Stomach (tissue), 9 donors: Measurements from ENCODE around the gene ROS1. TPM values are rescaled to one million over a fixed set of nuclear protein-coding genes. Genes with fewer than 3 reads are reported as not detected.

Experiments
- DNase-seq, 2 donors: peaks; one replicate each; pipeline versions ENCODE4 v3.0.0 to v3.0.0-alpha.2; 2013 to 2019
- H3K27ac ChIP-seq, 5 donors: fragments of 200-600 bp in 4 of 5; sonication (generic) in 4 of 5; one replicate each; pipeline ENCODE4 v1.5.1; 2013 to 2019; ENCODE audit warnings: mild to moderate bottlenecking in 1 of 5, moderate library complexity in 1 of 5
- H3K27me3 ChIP-seq, 3 donors: fragments of 200-600 bp; sonication (generic); one replicate each; pipeline ENCODE4 v1.5.1; 2017 to 2019; ENCODE audit warnings: mixed run types in 1 of 3
- H3K36me3 ChIP-seq, 4 donors: fragments of 200-600 bp; sonication (generic); 1 replicate in 3 of 4; 2 replicates in 1 of 4; pipeline ENCODE4 v1.5.1; 2016 to 2019
- H3K4me1 ChIP-seq, 4 donors: fragments of 200-600 bp; sonication (generic); one replicate each; pipeline ENCODE4 v1.5.1; 2016 to 2019
- H3K4me3 ChIP-seq, 4 donors: fragments of 200-600 bp; sonication (generic) in 3 of 4; one replicate each; pipeline ENCODE4 v1.5.1; 2016 to 2019; ENCODE audit warnings: mild to moderate bottlenecking in 1 of 4
- H3K9me3 ChIP-seq, 4 donors: fragments of 200-600 bp; sonication (generic); one replicate each; pipeline ENCODE4 v1.5.1; 2016 to 2019
- EP300 ChIP-seq: sonication (generic); formaldehyde crosslinking; IDR thresholded peaks from one replicate; pipeline ENCODE4 v1.6.1; 2017; ENCODE audit warnings: antibody characterized with exemption
- POLR2A ChIP-seq, 4 donors: fragments of 450-650 bp; IDR thresholded peaks; one replicate each; pipeline ENCODE4 v1.6.1; 2016; ENCODE audit warnings: antibody characterized with exemption in 4 of 4, control low read depth in 2 of 4, mild to moderate bottlenecking in 1 of 4, moderate library complexity in 1 of 4
- POLR2AphosphoS5 ChIP-seq, 3 donors: sonication (generic); formaldehyde crosslinking; IDR thresholded peaks; one replicate each; pipeline ENCODE4 v1.6.1; 2016; ENCODE audit warnings: antibody characterized with exemption in 3 of 3
- WGBS, 5 donors: extraction: QIAGEN DNeasy Blood & Tissue Kit in 3 of 5; methylation state at CpG; one replicate each; pipeline versions ENCODE4 v1.1.5 to v1.1.7; 2013 to 2018; 5-methylcytosine and 5-hydroxymethylcytosine counted together
- intact Hi-C: fragments of 100-400 bp; cut with DNase I; formaldehyde crosslinking; loops from one replicate; pipeline ENCODE4 v1.15.1; 2023; ENCODE audit warnings: low total_unique reads
- polyA plus RNA-seq, 3 donors: library from polyadenylated mRNA; stranded (reverse); fragments of 200-250 nt; gene quantifications; one replicate each; pipeline ENCODE4 v1.2.3, GENCODE V29; 2013
- total RNA-seq, 5 donors: library from RNA; depleted of rRNA; stranded (reverse); fragments of >200 nt; gene quantifications; one replicate each; pipeline versions ENCODE4 v1.1.0 to v1.2.3, GENCODE V29; 2014 to 2016
- TF ChIP-seq, protein P1 (sequence below), 7 experiments: fragments of 450-650 bp in 4 of 7; fragments of 200-600 bp in 3 of 7; sonication (generic) in 3 of 7; IDR thresholded peaks; one replicate each; pipeline ENCODE4 v1.5.1; 2016 to 2019; ENCODE audit warnings: antibody characterized with exemption in 7 of 7, control low read depth in 2 of 7, mild to moderate bottlenecking in 1 of 7
- donor health status: healthy with polysubstance abuse.
- donor health status: Bipolar disorder and iron deficiency.
- donor health status: healthy.

Gene ROS1
- total and polyA plus RNA-seq, 8 donors, result 0.08 to 4.3 (median 2.1) TPM; not detected in 4

DNA sequence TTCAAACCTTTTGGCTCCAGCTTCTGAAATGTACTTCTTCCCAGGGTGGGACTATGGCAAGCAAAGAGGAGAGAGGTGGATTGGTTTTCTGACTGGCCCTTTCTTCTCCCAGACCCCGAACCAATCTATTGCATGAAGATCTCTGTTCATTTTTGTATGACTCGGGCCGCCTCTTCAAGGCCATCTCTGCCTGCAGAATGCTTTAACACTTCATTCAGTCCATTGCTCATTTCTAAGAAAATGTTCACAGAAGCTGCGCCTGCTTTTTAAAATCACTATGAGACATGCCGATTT is 158.7 kb downstream of the ROS1 start:
- Histone ChIP-seq H3K9me3 (peaks cover 0 to 10% (median 0%) of the 10 kb centered on the region in 4 donors), H3K27ac (no peak overlapping the region), H3K4me1 (peaks cover 30 to 44% (median 35%) of the 10 kb centered on the region in 4 donors), H3K36me3 (no peaks in the 10 kb centered on the region), H3K27me3 (peaks cover 24 to 100% (median 93%) of the 10 kb centered on the region in 3 donors), H3K4me3 (no peak overlapping the region)
- intact Hi-C loops, result no loop called here
- TF ChIP-seq POLR2A (IDR thresholded peaks at IDR 0.05) (no peak), EP300 (no peak), POLR2AphosphoS5 (IDR thresholded peaks at IDR 0.05) (no peak)
- TF ChIP-seq, protein P1, sequence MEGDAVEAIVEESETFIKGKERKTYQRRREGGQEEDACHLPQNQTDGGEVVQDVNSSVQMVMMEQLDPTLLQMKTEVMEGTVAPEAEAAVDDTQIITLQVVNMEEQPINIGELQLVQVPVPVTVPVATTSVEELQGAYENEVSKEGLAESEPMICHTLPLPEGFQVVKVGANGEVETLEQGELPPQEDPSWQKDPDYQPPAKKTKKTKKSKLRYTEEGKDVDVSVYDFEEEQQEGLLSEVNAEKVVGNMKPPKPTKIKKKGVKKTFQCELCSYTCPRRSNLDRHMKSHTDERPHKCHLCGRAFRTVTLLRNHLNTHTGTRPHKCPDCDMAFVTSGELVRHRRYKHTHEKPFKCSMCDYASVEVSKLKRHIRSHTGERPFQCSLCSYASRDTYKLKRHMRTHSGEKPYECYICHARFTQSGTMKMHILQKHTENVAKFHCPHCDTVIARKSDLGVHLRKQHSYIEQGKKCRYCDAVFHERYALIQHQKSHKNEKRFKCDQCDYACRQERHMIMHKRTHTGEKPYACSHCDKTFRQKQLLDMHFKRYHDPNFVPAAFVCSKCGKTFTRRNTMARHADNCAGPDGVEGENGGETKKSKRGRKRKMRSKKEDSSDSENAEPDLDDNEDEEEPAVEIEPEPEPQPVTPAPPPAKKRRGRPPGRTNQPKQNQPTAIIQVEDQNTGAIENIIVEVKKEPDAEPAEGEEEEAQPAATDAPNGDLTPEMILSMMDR (IDR thresholded peaks at IDR 0.05), result no peak
- DNase-seq, result no peak
- 17 to 24% (median 19%) methylated on average over 5 of the region's 5 CpGs for WGBS, 5 donors

DNA sequence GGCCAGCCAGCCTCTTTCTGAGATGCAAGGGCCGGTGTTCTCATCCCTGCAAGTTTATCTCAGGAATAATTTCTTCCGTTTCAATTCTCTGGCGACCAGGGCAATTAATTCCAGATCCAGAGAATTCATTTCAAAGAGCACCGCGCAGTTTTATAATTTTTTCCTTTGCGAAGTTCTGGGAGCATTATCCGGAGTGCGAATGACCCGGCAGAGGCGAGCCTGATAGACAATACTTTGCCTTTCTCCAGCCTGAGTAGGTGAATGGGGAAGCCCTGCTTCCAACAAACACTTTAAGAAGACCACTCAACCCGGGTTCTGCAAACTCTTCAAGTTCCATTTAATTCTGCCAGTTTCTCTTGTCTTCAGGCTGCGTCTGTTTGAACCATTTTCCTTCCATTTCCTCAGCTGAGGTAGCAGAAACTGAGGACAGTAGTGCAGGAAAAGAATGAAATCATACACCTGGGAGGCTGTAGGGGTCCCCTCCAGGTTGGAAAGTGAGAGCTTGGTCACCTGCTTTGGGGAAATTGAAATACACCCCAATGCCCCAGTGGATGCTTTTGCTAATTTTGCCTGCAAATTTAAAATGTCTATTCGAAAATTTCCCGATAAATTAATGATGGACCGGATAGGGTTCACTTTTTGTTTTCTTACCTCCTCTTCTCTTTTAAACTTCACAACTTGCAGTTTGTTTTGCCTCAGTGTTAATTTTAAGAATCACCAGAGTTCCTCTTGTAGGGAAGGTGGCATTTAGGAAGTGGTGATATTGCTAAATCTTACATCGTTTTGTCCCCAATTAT is 159.3 kb downstream of the ROS1 start:
- TF ChIP-seq, protein P1 (IDR thresholded peaks at IDR 0.05), result no peak
- no peak for TF ChIP-seq POLR2AphosphoS5 (IDR thresholded peaks at IDR 0.05)
- no peak for TF ChIP-seq EP300
- TF ChIP-seq POLR2A (IDR thresholded peaks at IDR 0.05), result no peak
- peaks cover 30 to 44% (median 35%) of the 10 kb centered on the region in 4 donors for H3K4me1 ChIP-seq
- intact Hi-C loops, result no loop called here
- H3K27me3 ChIP-seq, result peaks cover 24 to 100% (median 88%) of the 10 kb centered on the region in 3 donors
- peaks cover 0 to 10% (median 0%) of the 10 kb centered on the region in 4 donors for H3K9me3 ChIP-seq
- H3K4me3 ChIP-seq, result peak overlapping the region in 3 of 4 donors; percentile 40 to 58 (median 51)
- no peak overlapping the region for H3K27ac ChIP-seq
- no peaks in the 10 kb centered on the region for H3K36me3 ChIP-seq
- 10 to 14% (median 12%) methylated on average over 16 of the region's 16 CpGs for WGBS, 5 donors
- DNase-seq, result no peak

DNA sequence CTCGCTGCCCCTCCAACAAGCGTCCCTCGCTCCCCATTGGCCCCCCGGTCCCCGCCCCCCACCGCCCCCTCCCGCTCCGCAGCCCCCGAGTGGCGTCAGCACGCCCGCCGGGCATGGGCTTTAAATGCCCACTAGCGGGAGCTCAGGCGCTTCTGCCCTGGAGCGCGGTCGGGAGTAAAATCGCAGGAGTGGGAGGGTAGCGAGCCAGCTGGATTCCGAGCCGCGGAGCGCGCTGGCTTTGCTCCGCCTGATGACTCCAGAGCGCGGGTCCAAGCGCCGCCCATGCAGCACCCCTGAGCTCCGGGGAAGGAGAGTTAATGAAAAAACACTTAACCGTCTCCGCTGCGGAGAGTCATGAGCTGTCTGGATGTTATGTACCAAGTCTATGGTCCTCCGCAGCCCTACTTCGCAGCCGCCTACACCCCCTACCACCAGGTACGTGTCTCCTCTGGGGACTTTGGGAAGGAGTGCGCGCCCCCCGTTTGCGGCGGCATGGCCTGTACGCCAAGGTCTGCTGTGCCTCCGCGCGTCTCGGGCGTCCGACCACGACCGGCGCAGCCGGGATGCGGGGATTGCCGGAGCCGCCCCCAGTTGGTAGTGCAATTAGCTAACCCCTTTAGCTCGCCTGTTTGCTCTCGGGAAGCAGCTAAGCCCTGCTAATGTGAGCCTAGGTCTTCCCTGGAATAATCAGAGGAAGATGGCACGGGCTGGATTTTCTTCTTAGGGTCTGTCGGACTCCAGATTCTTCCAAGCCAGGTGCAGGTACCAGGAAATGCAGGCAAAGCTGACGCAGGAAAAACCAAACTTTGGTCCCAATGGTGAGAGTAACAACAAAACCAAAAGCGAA is 160.1 kb downstream of the ROS1 start, which contains the start of gene VGLL2:
Gene VGLL2 (plus strand): TSS at position 149 of the 847 bp plus-strand sequence. CDS start 206 bp downstream, at position 355.
- TF ChIP-seq EP300, result no peak
- TF ChIP-seq, protein P1 (IDR thresholded peaks at IDR 0.05), result no peak
- TF ChIP-seq POLR2A (IDR thresholded peaks at IDR 0.05), result no peak
- no peak for TF ChIP-seq POLR2AphosphoS5 (IDR thresholded peaks at IDR 0.05)

More for the DNA sequence above, 160.1 kb downstream of the ROS1 start, which contains the start of gene VGLL2:
- Histone ChIP-seq H3K4me3 (peak within 1 kb of the TSS; percentile 40 to 58 (median 48)), H3K27ac (no peak within 1 kb of the TSS), H3K9me3 (peaks cover 0 to 10% (median 0%) of the 10 kb centered on the region in 4 donors), H3K4me1 (peaks cover 28 to 37% (median 32%) of the 10 kb centered on the region in 4 donors), H3K27me3 (peaks cover 24 to 98% (median 84%) of the 10 kb centered on the region in 3 donors), H3K36me3 (no peaks in the 10 kb centered on the region)
- intact Hi-C loops, result no loop called here
- WGBS, 5 donors, result 1 to 6% (median 2%) methylated on average over 29 to 63 of the region's 63 CpGs
- peak in 1 of 2 donors; percentile 85 for DNase-seq
